ENCODE data around the gene TEX13D. TPM values are rescaled to one million over a fixed set of nuclear protein-coding genes. Genes with fewer than 3 reads are reported as not detected.

Gene TEX13D
- total RNA-seq, 1 donor from 2014 or later: not detected

DNA sequence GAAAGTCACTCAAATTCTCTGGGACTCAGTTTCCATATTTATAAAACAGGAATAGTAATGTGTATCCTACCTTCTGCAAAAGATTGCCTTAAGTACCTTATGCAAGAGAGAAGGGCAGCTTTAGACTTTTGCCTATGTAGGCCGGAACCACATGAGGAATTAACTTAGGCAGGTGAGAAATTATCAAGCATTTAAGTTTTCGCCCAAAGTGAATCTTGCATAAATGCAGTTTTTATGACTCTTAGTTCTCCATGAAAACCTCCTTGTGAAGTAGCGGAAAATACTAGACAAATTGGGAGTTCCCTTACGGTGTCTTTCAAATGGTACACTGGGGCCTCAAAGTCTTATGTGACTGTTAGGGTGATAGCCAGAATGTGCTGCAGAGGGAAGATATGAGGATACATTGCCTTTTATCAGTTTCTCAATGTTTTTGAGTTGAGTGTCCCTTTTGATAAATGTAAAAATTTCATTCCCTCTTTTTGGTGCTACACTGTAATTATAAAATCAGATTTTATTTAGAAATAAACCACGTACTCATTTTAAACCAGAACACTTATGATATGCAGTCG is 16.5 kb downstream of the TEX13D start:
- DNase-seq: no peak

DNA sequence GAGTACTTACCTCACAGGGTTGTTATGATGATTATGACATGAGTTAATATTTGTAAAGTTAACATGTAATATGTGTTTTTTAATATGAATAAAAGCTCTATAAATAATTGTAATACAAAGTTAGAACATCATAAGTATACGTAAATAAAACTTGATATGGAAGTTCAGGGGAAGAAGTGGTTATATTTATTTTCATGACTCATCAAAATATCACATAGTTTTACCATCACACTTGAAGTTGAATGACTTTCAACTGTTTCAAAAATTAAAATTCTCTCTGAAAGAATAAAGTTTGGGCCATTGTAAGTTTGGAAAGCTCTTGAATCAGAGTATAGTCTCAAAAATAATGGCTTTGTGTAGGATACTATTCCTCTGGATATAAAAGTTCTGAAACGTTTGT is 22.2 kb downstream of the TEX13D start:
- DNase-seq: no peak

DNA sequence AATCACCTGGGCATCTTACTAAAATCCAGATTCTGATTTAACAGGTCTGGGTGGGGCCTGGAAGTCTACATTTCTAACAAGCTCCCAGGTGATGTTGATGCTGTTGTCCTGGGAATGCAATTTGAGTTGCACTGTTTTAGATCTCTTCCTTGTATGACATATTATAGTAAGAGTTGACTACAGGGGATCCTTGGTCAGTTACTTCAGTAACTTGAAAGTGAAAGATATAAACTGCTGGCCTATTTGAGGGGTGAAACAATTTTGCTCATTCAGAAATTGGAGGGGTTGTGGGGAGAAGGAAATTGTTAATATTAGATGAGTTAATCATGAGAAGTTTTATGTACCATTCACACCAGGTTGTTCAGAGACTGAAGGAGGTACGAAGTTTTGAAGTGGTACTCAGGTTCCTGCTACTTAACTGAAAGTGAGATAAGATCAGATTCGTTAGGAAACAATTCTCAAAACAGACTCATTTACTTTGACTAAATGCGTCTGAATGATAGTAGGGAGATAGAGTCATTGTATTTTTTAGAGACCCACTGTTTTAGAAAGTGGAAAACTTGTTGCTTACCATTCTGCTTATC is 26.4 kb downstream of the TEX13D start:
- no peak for DNase-seq

DNA sequence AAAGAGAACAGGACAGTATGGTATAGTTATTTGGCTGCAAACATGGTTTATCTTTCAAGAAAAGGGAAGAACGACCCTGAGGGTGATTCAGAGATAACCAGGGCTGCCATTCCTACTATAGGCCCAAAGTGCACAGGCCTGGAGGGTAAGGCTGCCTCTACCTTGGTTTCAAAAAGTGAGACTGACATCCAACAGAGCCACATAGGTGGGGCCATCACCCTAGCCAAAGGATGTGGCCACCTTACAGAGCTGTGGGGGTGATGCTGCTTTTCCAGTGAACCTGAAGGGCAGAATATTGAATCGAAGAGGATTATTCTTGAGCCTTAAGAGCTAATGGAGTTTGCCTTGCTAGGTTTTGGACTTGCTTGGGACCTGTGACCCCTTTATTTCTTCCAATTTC is 29.6 kb downstream of the TEX13D start:
- DNase-seq: no peak

DNA sequence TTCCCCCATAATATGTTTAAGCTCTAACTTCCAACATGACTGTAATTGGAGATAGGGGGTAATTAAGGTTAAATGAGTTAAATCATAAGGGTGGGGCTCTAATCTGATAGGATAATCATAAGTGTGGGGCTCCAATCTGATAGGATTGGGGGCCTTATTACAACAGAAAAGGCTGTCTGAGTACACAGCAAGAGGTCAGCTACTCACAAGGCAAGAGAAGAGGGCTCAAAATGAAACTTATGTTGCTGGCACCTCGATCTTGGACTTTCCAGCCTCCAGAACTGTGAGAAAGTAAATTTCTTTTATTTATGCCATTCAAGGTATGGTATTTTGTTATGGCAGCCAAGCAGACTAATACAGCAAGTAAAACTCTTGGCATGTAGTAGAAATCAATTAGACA is 30.3 kb downstream of the TEX13D start:
- DNase-seq: no peak

DNA sequence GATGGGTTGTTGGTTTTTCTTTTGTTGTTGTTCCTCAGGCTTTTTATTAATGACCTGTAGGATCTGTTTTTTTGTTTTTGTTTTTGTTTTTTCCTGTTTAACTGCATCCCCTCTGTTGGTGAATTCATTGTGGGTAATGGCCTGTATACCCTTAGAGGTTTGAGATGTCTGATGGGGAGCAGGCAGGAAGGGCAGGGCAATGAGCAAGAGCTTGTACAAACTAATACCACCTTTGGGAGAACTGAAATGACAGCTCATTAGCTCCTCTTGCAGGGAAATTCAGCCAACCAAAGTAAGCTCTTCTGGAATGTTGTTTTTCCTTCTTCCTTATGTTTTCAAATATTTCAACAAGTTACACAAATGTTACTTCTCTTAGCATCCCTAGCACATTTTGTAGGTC is 37.3 kb downstream of the TEX13D start:
- no peak for DNase-seq

DNA sequence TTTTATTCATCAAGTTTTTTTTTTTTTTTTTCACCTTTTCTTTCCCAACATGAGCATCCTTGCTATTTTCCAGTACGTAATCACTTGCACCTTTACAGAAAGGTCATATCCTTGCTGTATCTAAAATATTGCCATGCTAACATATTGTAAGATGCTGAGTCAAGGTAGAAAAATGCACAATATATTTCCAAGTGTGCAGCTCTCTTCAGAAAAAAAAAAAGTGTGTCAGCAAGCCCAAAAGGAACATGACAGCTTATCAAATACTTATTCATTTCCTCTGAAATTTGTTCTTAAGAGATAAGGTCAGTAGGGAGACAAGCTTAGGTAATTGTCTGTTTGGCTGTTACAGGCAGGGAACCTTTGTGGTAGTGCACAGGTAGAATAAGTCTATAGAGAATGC is 40.9 kb downstream of the TEX13D start:
- DNase-seq: no peak

DNA sequence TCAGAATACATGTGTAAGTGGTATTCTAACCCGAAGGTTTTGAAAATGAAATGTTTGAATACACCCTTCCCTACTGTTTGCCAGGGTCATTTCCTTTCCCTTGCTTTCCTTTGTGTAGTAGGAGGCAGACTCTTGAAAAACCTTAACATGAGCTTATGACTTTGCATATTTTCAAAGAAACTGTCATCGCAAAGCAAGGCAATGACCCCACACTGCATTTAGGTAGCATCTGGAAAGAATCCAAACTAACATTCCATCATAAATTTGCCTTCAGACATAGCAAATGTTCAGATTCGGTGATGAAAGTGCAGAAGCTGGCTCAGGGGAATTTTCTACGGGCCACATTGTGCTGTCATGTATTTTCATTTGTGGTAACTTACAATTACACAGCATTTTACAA is 46.2 kb downstream of the TEX13D start:
- no peak for DNase-seq

DNA sequence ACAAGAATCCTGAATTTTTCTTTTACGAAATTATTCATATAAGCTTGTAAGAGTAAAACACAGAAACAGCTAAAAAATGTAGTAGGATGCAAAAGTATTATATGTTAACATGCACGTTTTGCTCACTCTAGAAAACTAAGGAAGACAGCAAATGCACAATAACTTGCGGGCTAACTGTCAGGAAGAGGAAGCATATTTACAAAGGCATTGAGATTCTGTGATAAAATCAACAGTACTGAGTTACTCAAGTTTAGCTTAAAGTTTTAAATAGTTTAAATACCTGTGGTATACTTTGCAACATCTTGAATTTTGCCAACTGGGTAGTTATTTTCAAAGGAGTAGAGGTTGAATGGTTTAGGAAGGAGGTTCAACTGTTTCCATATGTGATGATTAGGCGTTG is 50.9 kb downstream of the TEX13D start:
- DNase-seq: no peak

DNA sequence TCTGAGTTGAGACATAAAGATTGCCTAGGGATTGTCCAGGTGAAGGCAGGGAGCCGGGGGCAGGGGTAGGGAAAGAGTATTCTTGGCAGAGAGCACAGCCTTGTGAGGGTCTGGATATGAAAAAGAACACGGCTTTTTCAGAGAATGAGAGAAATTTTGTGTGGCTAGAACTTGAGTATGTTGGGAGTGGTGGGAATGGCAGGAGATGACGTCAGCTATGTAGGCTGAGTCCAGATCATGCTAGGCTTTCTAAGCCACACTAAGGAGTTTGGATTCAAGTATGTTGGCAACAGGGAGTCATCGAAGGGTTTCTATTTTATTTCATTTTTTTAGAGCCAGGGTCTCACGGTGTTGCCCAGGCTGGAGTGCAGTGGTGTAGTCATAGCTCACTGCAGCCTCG is 53.9 kb downstream of the TEX13D start:
- DNase-seq: no peak

Other genes with a start within 250 kb of the TEX13D start
- gene SH2D1A, start 13.9 kb downstream of the TEX13D start, total RNA-seq: not detected in 2 replicates

All from dermis blood vessel endothelial cell (primary cell).